Sigmoid colon (tissue), 4 donors: Measurements from ENCODE around the gene CD63.

ENCODE experiments used
- EP300 ChIP-seq, 4 donors: sonication (generic); formaldehyde crosslinking; IDR thresholded peaks; one replicate each; pipeline ENCODE4 v1.6.1; 2017; ENCODE audit warnings: antibody characterized with exemption in 4 of 4
- TF ChIP-seq, protein P1 (sequence below), 4 experiments: fragments of 450-650 bp in 3 of 4; fragments of 200-600 bp in 1 of 4; IDR thresholded peaks; one replicate each; pipeline ENCODE4 v1.5.1; 2016 to 2019; ENCODE audit warnings: antibody characterized with exemption in 4 of 4, mild to moderate bottlenecking in 3 of 4, moderate library complexity in 2 of 4

DNA sequence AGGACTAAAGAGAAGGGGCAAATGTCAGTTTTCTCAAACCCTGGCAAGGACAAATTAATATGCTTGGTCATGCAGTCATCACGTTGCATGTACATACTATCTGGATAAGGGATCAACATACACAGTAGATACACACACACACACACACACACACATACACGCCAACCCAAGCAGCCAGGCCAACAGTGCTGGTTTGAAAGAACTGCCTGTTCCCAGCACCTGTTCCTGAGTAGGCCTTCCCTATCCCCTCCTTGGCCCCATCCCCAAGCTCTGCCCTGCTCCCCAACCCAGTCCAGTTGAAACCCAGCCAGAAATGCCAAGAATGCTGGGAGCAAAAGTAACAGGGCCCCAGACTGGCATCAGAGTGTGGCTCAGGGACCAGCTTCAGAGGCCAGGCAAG, 25.5 kb downstream of the CD63 start:
- TF ChIP-seq, protein P1, sequence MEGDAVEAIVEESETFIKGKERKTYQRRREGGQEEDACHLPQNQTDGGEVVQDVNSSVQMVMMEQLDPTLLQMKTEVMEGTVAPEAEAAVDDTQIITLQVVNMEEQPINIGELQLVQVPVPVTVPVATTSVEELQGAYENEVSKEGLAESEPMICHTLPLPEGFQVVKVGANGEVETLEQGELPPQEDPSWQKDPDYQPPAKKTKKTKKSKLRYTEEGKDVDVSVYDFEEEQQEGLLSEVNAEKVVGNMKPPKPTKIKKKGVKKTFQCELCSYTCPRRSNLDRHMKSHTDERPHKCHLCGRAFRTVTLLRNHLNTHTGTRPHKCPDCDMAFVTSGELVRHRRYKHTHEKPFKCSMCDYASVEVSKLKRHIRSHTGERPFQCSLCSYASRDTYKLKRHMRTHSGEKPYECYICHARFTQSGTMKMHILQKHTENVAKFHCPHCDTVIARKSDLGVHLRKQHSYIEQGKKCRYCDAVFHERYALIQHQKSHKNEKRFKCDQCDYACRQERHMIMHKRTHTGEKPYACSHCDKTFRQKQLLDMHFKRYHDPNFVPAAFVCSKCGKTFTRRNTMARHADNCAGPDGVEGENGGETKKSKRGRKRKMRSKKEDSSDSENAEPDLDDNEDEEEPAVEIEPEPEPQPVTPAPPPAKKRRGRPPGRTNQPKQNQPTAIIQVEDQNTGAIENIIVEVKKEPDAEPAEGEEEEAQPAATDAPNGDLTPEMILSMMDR (IDR thresholded peaks at IDR 0.05) = no peak
- peak in 3 of 4 donors; percentile 17 to 64 (median 61) for TF ChIP-seq EP300 (IDR thresholded peaks at IDR 0.05)
